Activated CD4-positive, alpha-beta T cell treated with anti-CD3 and anti-CD28 coated beads, Interleukin-2, amount 10 ng/mL, durations not matched to agents 24 days and 14 days (primary cell): ENCODE results near the gene VWA1. TPM values are rescaled to one million over a fixed set of nuclear protein-coding genes. Genes with fewer than 3 reads are reported as not detected.

ENCODE experiments used
- total RNA-seq: library from RNA; stranded (reverse); gene quantifications from 2 replicates; pipeline ENCODE4 v1.2.3, GENCODE V29; 2022

VWA1 gene
- total RNA-seq, 1 donor from 2014 or later: 4.9 TPM

Other genes with a start within 250 kb of the VWA1 start
- gene TNFRSF18, start 229.1 kb upstream of the VWA1 start, total RNA-seq: 250 and 254 TPM in 2 replicates
- 692 and 702 TPM in 2 replicates for gene TNFRSF4, start 221.5 kb upstream of the VWA1 start, total RNA-seq
- 175 and 194 TPM in 2 replicates for gene SDF4, start 203.7 kb upstream of the VWA1 start, total RNA-seq
- 42.5 and 43.2 TPM in 2 replicates for gene B3GALT6, start 203.5 kb upstream of the VWA1 start, total RNA-seq
- gene C1QTNF12, start 189.0 kb upstream of the VWA1 start, total RNA-seq: 1.3 and 2.8 TPM in 2 replicates
- gene UBE2J2, start 161.8 kb upstream of the VWA1 start, total RNA-seq: 86.9 and 87.3 TPM in 2 replicates
- 3.1 and 3.2 TPM in 2 replicates for gene SCNN1D, start 155.3 kb upstream of the VWA1 start, total RNA-seq
- 54.1 and 55.7 TPM in 2 replicates for gene ACAP3, start 127.8 kb upstream of the VWA1 start, total RNA-seq
- gene PUSL1, start 127.1 kb upstream of the VWA1 start, total RNA-seq: 33.4 and 35.2 TPM in 2 replicates
- gene INTS11, start 111.0 kb upstream of the VWA1 start, total RNA-seq: 145 TPM in 2 replicates
- gene CPTP, start 110.9 kb upstream of the VWA1 start, total RNA-seq: 11.5 and 12.3 TPM in 2 replicates
- 0.28 and 0.38 TPM in 2 replicates for gene TAS1R3, start 104.4 kb upstream of the VWA1 start, total RNA-seq
- gene DVL1, start 86.3 kb upstream of the VWA1 start, total RNA-seq: 63.2 and 65.9 TPM in 2 replicates
- 0.24 and 0.75 TPM in 2 replicates for gene MXRA8, start 77.1 kb upstream of the VWA1 start, total RNA-seq
- gene AURKAIP1, start 60.5 kb upstream of the VWA1 start, total RNA-seq: 142 and 146 TPM in 2 replicates
- 144 and 146 TPM in 2 replicates for gene CCNL2, start 36.4 kb upstream of the VWA1 start, total RNA-seq
- gene MRPL20, start 28.4 kb upstream of the VWA1 start, total RNA-seq: 187 and 194 TPM in 2 replicates
- gene ANKRD65, start 14.4 kb upstream of the VWA1 start, total RNA-seq: not detected in 2 replicates
- gene ATAD3C, start 14.0 kb downstream of the VWA1 start, total RNA-seq: 0.40 and 0.75 TPM in 2 replicates
- 98.0 and 98.5 TPM in 2 replicates for gene ATAD3B, start 36.1 kb downstream of the VWA1 start, total RNA-seq
- 102 and 107 TPM in 2 replicates for gene ATAD3A, start 76.5 kb downstream of the VWA1 start, total RNA-seq
- gene TMEM240, start 104.9 kb downstream of the VWA1 start, total RNA-seq: 0.52 TPM in 1 of 2 replicates, not detected in the other
- 134 TPM in 2 replicates for gene SSU72, start 139.2 kb downstream of the VWA1 start, total RNA-seq
- gene FNDC10, start 164.4 kb downstream of the VWA1 start, total RNA-seq: 14.3 and 15.9 TPM in 2 replicates
- gene MIB2, start 179.8 kb downstream of the VWA1 start, total RNA-seq: 32.7 and 34.1 TPM in 2 replicates
- 1.2 and 1.5 TPM in 2 replicates for gene MMP23B, start 196.5 kb downstream of the VWA1 start, total RNA-seq
- gene CDK11B, start 223.3 kb downstream of the VWA1 start, total RNA-seq: 38.0 and 40.4 TPM in 2 replicates